Measurements from ENCODE around the gene GRK7.

GRK7 gene

DNA sequence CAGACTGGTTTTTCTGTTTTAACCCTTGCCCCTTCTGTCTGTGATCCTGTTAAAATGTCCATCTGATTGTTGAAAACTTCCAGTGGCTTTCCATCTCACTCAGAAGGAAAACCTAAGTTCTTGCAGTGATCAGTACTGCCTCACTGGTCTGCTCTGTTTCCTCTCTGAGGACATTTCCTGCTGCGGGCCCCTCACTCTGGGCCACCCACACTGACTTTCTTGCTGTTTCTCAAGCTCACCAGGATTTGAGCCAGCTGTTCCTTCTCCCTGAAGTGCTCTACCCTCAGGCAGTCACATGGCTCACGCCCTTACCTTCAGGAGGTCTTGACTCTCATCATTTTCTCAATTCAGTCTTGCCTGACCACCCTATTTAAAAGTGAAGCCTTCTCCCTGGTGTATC, 1.8 kb downstream of the GRK7 start:
- TF ChIP-seq, protein P1, sequence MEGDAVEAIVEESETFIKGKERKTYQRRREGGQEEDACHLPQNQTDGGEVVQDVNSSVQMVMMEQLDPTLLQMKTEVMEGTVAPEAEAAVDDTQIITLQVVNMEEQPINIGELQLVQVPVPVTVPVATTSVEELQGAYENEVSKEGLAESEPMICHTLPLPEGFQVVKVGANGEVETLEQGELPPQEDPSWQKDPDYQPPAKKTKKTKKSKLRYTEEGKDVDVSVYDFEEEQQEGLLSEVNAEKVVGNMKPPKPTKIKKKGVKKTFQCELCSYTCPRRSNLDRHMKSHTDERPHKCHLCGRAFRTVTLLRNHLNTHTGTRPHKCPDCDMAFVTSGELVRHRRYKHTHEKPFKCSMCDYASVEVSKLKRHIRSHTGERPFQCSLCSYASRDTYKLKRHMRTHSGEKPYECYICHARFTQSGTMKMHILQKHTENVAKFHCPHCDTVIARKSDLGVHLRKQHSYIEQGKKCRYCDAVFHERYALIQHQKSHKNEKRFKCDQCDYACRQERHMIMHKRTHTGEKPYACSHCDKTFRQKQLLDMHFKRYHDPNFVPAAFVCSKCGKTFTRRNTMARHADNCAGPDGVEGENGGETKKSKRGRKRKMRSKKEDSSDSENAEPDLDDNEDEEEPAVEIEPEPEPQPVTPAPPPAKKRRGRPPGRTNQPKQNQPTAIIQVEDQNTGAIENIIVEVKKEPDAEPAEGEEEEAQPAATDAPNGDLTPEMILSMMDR (IDR thresholded peaks at IDR 0.05; ENCODE audit: borderline replicate concordance, control extremely low read depth, extremely low read depth, insufficient read depth, missing control alignments), result no peak
- in situ Hi-C loops (cut with MboI; ENCODE audit: low sequenced_read_pairs, unreplicated experiment), result no loop called here
- DNase-seq (ENCODE audit: low spot score), result no peak

- no peak for DNase-seq (ENCODE audit: low spot score)
- in situ Hi-C loops (cut with MboI; ENCODE audit: low sequenced_read_pairs, unreplicated experiment), result no loop called here
- TF ChIP-seq, protein P1 (IDR thresholded peaks at IDR 0.05; ENCODE audit: borderline replicate concordance, control extremely low read depth, extremely low read depth, insufficient read depth, missing control alignments), result no peak
These were observed 3.9 kb downstream of the GRK7 start for GRCh38 chr3:141767066-141767465.

GRCh38 chr3:141769221-141769894, 6.2 kb downstream of the GRK7 start:
- DNase-seq (ENCODE audit: low spot score), result no peak
- in situ Hi-C loops (cut with MboI; ENCODE audit: low sequenced_read_pairs, unreplicated experiment), result no loop called here
- TF ChIP-seq, protein P1 (IDR thresholded peaks at IDR 0.05; ENCODE audit: borderline replicate concordance, control extremely low read depth, extremely low read depth, insufficient read depth, missing control alignments), result no peak

DNA sequence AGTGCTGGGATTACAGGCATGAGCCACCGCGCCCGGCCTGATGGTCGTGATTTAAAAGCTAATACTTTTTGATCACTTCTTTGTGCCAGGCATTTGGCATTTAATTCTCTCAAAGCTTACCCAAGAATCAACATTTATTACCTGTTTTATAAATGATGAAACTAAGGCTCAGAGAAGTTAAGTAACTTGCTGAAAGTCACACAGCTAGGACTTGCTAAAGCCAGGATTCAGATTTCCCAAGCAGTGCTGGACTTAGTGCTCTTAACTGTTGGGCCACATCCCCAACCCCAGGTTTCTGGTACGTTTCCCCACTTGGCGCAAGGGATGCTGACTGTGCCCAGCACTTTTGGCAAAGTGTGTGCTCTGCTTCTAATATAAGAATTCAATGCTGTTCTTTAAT, 10.5 kb downstream of the GRK7 start:
- in situ Hi-C loops (cut with MboI; ENCODE audit: low sequenced_read_pairs, unreplicated experiment), result no loop called here
- TF ChIP-seq, protein P1 (IDR thresholded peaks at IDR 0.05; ENCODE audit: borderline replicate concordance, control extremely low read depth, extremely low read depth, insufficient read depth, missing control alignments), result no peak
- no peak for DNase-seq (ENCODE audit: low spot score)

- in situ Hi-C loops (cut with MboI; ENCODE audit: low sequenced_read_pairs, unreplicated experiment), result no loop called here
- no peak for DNase-seq (ENCODE audit: low spot score)
- TF ChIP-seq, protein P1 (IDR thresholded peaks at IDR 0.05; ENCODE audit: borderline replicate concordance, control extremely low read depth, extremely low read depth, insufficient read depth, missing control alignments), result no peak
These were observed 13.2 kb downstream of the GRK7 start for GRCh38 chr3:141776376-141776775.

- no peak for DNase-seq (ENCODE audit: low spot score)
- TF ChIP-seq, protein P1 (IDR thresholded peaks at IDR 0.05; ENCODE audit: borderline replicate concordance, control extremely low read depth, extremely low read depth, insufficient read depth, missing control alignments), result no peak
- in situ Hi-C loops (cut with MboI; ENCODE audit: low sequenced_read_pairs, unreplicated experiment), result no loop called here
These were observed 13.7 kb downstream of the GRK7 start for GRCh38 chr3:141776885-141777284.
